AG20443 (cell line): ENCODE data around the gene TAF15.
A peak's percentile ranks its signal among the peaks of the same experiment; 100 is the strongest.

Experiments used
- DNase-seq: peaks from one replicate; pipeline ENCODE4 v3.0.0; 2012; ENCODE audit warnings: low spot score, mixed read lengths

The TAF15 gene

GRCh38 chr17:35821308-35821707 lies 12.0 kb downstream of the TAF15 start:
- no peak for DNase-seq

GRCh38 chr17:35825206-35825605 lies 15.9 kb downstream of the TAF15 start:
- DNase-seq = no peak

- no peak for DNase-seq
Observed at GRCh38 chr17:35841101-35841500, 31.8 kb downstream of the TAF15 start.

GRCh38 chr17:35841505-35841904 lies 32.2 kb downstream of the TAF15 start:
- no peak for DNase-seq

GRCh38 chr17:35842239-35842638 lies 33.0 kb downstream of the TAF15 start:
- no peak for DNase-seq

- no peak for DNase-seq
Observed at GRCh38 chr17:35843698-35844097, 34.4 kb downstream of the TAF15 start.

GRCh38 chr17:35844547-35844946 lies 35.3 kb downstream of the TAF15 start:
- DNase-seq = no peak

GRCh38 chr17:35846055-35846809 lies 36.9 kb downstream of the TAF15 start:
- DNase-seq = peak; percentile 60

- no peak for DNase-seq
Observed at GRCh38 chr17:35847006-35847405, 37.7 kb downstream of the TAF15 start.

GRCh38 chr17:35847633-35848373 lies 38.5 kb downstream of the TAF15 start:
- DNase-seq = no peak

GRCh38 chr17:35849469-35850348 lies 40.4 kb downstream of the TAF15 start:
- DNase-seq = peak; percentile 59

GRCh38 chr17:35855965-35856364 lies 46.7 kb downstream of the TAF15 start:
- DNase-seq = no peak

- DNase-seq = no peak
Observed at GRCh38 chr17:35856603-35857002, 47.3 kb downstream of the TAF15 start.

GRCh38 chr17:35864853-35865252 lies 55.6 kb downstream of the TAF15 start:
- DNase-seq = no peak

- no peak for DNase-seq
Observed at GRCh38 chr17:35865412-35866340, 56.4 kb downstream of the TAF15 start.

GRCh38 chr17:35866341-35866950 lies 57.2 kb downstream of the TAF15 start:
- no peak for DNase-seq

GRCh38 chr17:35867574-35867973 lies 58.3 kb downstream of the TAF15 start:
- no peak for DNase-seq

- no peak for DNase-seq
Observed at GRCh38 chr17:35868737-35869136, 59.5 kb downstream of the TAF15 start, which contains the start of gene HEATR9. Gene HEATR9, minus strand, starts transcription at chr17:35868891. Its CDS starts 149 bp downstream, at chr17:35868742.

GRCh38 chr17:35870906-35871819 lies 61.9 kb downstream of the TAF15 start:
- no peak for DNase-seq
